ENCODE results near the gene THEMIS. TPM values are rescaled to one million over a fixed set of nuclear protein-coding genes. Genes with fewer than 3 reads are reported as not detected.

Gene THEMIS
- total RNA-seq, 1 experiment from 2014 or later = 0.05 TPM

GRCh38 chr6:127684501-127684900, 216.4 kb downstream of the THEMIS start:
- no TSS peak for BruUV-seq (replicated peaks)
- Histone ChIP-seq H3K27ac (ENCODE audit: low read length) (no peak overlapping the region), H3K9me3 (ENCODE audit: control insufficient read depth, insufficient read depth, low read depth, low read length) (no peaks in the 10 kb centered on the region), H3K4me1 (ENCODE audit: control insufficient read depth, insufficient read depth, low read length) (no peaks in the 10 kb centered on the region), H3K27me3 (ENCODE audit: control insufficient read depth, insufficient read depth, low read length) (no peaks in the 10 kb centered on the region), H3K36me3 (ENCODE audit: control insufficient read depth, insufficient read depth, low read length) (no peaks in the 10 kb centered on the region), H3K4me3 (ENCODE audit: low read depth in 2 of 2, low read length in 2 of 2) (no peak overlapping the region)
- intact Hi-C loops (cut with micrococcal nuclease; ENCODE audit: unreplicated experiment) (no loop called here), in situ Hi-C loops (cut with HindIII; ENCODE audit: low pct_unique_long_range_greater_than_20kb, low sequenced_read_pairs) (no loop called here)
- ChIA-PET CTCF (no interaction called here), POLR2A (no interaction called here)
- no peak for ATAC-seq
- TF ChIP-seq REST (IDR thresholded peaks at IDR 0.05; ENCODE audit: insufficient read depth in 1 of 2, low read depth in 2 of 2, low read length in 1 of 2) (no peak), TCF7L2 (IDR thresholded peaks at IDR 0.05; ENCODE audit: low read depth, low read length) (no peak), POLR2AphosphoS5 (IDR thresholded peaks at IDR 0.05; ENCODE audit: low read depth, low read length) (no peak), CTCF (IDR thresholded peaks at IDR 0.05) (no peak), SIN3A (IDR thresholded peaks at IDR 0.05; ENCODE audit: borderline replicate concordance, insufficient read depth, low read depth, low read length) (no peak)
- no peak for DNase-seq (ENCODE audit: low read depth, low spot score)

Measured in Panc1 (cell line).